ENCODE measurements around the gene ATP2B3. TPM values are rescaled to one million over a fixed set of nuclear protein-coding genes. Genes with fewer than 3 reads are reported as not detected.

The ATP2B3 gene
- polyA plus RNA-seq, 2 donors = not detected

DNA sequence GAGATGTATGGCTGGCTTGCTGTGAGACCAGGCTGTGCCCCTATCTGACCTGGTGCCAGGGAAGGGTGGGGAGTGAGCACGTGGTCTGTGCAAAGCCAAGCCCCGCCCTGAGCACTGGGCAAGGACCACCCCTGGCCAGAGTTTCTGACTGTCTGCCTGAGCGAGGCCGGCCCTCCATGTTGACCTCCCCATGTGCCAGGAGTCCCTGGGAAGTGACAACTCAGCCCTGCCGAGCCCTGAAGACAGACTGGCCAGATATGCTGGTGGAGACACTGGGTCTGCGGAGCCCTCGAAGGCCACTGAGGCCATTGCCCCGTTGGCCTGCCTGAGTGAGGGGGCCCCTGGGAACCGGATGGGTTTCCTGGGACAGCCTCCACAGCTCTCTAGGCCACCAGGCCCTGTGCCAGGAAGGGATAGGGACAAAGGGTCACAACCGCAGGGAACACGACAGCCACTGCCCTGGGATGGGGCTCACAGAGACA lies 29.8 kb upstream of the ATP2B3 start:
- Histone ChIP-seq H3K27me3 (ENCODE audit: control insufficient read depth in 1 of 2, insufficient read depth in 2 of 2, low read length in 2 of 2) (no peaks in the 10 kb centered on the region), H3K27ac (ENCODE audit: low read depth in 2 of 2, low read length in 1 of 2) (no peak overlapping the region), H3K4me1 (ENCODE audit: control insufficient read depth in 2 of 2, insufficient read depth in 2 of 2, low read length in 1 of 2) (peaks cover 8 to 12% of the 10 kb centered on the region in 2 donors), H3K4me3 (ENCODE audit: low read depth in 1 of 2, low read length in 2 of 2) (no peak overlapping the region), H3K9me3 (ENCODE audit: control insufficient read depth in 2 of 2, insufficient read depth in 1 of 2, low read depth in 1 of 2, low read length in 1 of 2) (no peaks in the 10 kb centered on the region), H3K36me3 (ENCODE audit: control insufficient read depth in 2 of 2, insufficient read depth in 2 of 2, low read length in 1 of 2) (no peaks in the 10 kb centered on the region)
- 52 to 72% methylated on average over 11 of the region's 11 CpGs for WGBS, 2 donors

DNA sequence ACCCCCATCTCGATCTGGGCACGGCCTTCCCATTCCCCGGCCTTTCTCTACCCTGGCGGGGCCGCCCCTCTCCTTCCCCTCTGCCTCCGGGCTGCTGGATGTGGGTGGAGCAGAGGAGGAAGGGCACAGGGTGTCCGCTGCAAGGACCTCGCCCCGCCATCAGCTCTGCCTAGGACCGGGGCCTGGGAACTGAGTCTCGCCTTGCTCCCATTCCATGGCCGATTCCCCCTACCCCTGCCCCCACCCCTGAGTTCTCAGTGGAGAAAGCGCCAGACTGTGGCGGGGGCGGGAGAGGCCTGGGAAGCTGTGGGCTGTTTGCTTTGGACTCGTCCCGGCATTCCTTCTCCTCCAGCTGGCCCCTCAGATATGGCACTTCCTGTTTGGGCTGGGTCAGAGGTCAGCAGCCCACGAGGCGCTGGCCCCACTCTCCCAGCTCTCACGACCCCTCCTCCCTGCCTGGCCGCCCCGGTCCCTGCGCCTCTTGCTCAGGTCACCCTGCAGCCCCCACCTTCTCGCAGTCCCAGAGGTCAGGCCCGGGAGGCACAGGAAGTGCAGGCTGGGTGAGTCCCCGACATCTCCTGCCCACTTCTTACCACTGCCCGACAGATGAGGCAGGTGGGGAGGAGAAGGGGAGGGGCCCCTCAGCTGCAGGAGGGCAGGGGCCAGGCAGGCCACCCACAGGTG lies 29.1 kb upstream of the ATP2B3 start:
- H3K36me3 ChIP-seq (ENCODE audit: control insufficient read depth in 2 of 2, insufficient read depth in 2 of 2, low read length in 1 of 2) = no peaks in the 10 kb centered on the region
- 34 to 39% methylated on average over 24 to 27 of the region's 27 CpGs for WGBS, 2 donors
- H3K27me3 ChIP-seq (ENCODE audit: control insufficient read depth in 1 of 2, insufficient read depth in 2 of 2, low read length in 2 of 2) = no peaks in the 10 kb centered on the region
- no peak overlapping the region for H3K4me3 ChIP-seq (ENCODE audit: low read depth in 1 of 2, low read length in 2 of 2)
- no peaks in the 10 kb centered on the region for H3K9me3 ChIP-seq (ENCODE audit: control insufficient read depth in 2 of 2, insufficient read depth in 1 of 2, low read depth in 1 of 2, low read length in 1 of 2)
- H3K27ac ChIP-seq (ENCODE audit: low read depth in 2 of 2, low read length in 1 of 2) = peak overlapping the region in 1 of 2 donors; percentile 9
- peaks cover 8 to 12% of the 10 kb centered on the region in 2 donors for H3K4me1 ChIP-seq (ENCODE audit: control insufficient read depth in 2 of 2, insufficient read depth in 2 of 2, low read length in 1 of 2)

DNA sequence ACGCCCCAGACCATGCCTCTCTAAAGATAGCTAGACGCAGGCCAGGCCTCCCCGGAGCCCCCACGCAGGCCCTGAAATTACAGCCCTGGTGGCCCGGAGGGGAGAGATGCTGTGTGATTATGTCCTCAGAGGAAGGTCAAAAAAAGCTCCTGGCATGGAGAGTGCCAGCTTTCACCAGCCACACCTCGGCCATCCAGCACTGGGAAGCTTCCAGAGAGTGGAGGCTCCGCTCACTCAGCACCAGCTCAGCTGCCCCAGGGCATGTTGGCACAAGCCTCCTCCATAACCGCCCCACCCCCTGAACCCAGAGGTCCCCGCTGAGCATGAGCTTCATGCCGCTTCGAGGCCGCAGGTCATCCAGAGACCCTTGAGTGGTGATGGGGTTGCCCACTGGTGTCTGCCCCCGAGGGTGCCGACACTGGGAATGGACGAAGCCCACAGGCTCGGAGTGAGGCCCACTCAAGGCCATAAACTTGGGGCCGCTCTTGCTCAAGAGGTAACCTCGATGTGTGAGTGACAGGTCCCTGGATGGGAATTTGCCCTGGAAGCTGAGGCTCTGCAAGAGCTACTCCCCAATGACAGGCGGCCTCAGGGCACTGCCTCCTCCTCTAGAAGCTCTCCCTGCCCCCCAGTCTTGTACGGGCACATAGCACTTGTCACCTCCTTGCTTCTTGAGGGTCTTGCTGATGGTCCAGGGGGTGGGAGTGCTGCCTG lies 27.1 kb upstream of the ATP2B3 start:
- Histone ChIP-seq H3K36me3 (ENCODE audit: control insufficient read depth in 2 of 2, insufficient read depth in 2 of 2, low read length in 1 of 2) (no peaks in the 10 kb centered on the region), H3K4me3 (ENCODE audit: low read depth in 1 of 2, low read length in 2 of 2) (no peak overlapping the region), H3K4me1 (ENCODE audit: control insufficient read depth in 2 of 2, insufficient read depth in 2 of 2, low read length in 1 of 2) (peaks cover 8 to 16% of the 10 kb centered on the region in 2 donors), H3K9me3 (ENCODE audit: control insufficient read depth in 2 of 2, insufficient read depth in 1 of 2, low read depth in 1 of 2, low read length in 1 of 2) (no peaks in the 10 kb centered on the region), H3K27me3 (ENCODE audit: control insufficient read depth in 1 of 2, insufficient read depth in 2 of 2, low read length in 2 of 2) (no peaks in the 10 kb centered on the region), H3K27ac (ENCODE audit: low read depth in 2 of 2, low read length in 1 of 2) (no peak overlapping the region)
- WGBS, 2 donors = 73 to 85% methylated on average over 19 to 20 of the region's 20 CpGs

DNA sequence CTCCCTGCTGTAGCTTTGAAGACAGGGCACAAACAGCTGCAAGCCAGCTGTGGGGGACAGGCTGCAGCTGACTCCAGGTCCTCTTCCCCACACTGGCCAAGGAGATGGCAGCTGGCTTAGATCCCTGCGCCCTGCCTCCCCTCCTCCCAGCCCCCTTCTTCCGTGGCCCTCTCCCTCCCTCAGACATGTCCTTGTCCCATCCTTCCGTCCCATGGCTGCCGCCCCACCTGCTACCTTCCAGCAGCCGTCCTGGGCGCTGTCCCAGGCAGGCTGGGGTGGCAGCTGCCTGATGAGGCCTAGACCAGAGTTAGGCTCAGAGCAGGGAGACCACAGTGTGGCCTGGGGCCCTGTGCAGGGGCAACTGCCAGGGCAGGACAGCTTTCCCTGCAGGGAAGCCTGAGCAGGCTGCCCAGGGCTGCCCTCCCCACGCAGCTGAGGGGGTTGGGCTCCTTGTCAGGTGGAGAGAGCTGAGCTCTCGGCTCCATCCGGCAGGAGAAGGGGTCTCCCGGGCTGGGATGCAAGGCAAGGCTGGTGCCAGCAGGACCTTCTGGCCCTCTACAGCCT lies 26.0 kb upstream of the ATP2B3 start:
- Histone ChIP-seq H3K36me3 (ENCODE audit: control insufficient read depth in 2 of 2, insufficient read depth in 2 of 2, low read length in 1 of 2) (no peaks in the 10 kb centered on the region), H3K27ac (ENCODE audit: low read depth in 2 of 2, low read length in 1 of 2) (no peak overlapping the region), H3K27me3 (ENCODE audit: control insufficient read depth in 1 of 2, insufficient read depth in 2 of 2, low read length in 2 of 2) (no peaks in the 10 kb centered on the region), H3K4me1 (ENCODE audit: control insufficient read depth in 2 of 2, insufficient read depth in 2 of 2, low read length in 1 of 2) (peaks cover 8 to 23% of the 10 kb centered on the region in 2 donors), H3K9me3 (ENCODE audit: control insufficient read depth in 2 of 2, insufficient read depth in 1 of 2, low read depth in 1 of 2, low read length in 1 of 2) (no peaks in the 10 kb centered on the region), H3K4me3 (ENCODE audit: low read depth in 1 of 2, low read length in 2 of 2) (no peak overlapping the region)
- WGBS, 2 donors = 64 to 72% methylated on average over 8 to 10 of the region's 10 CpGs

DNA sequence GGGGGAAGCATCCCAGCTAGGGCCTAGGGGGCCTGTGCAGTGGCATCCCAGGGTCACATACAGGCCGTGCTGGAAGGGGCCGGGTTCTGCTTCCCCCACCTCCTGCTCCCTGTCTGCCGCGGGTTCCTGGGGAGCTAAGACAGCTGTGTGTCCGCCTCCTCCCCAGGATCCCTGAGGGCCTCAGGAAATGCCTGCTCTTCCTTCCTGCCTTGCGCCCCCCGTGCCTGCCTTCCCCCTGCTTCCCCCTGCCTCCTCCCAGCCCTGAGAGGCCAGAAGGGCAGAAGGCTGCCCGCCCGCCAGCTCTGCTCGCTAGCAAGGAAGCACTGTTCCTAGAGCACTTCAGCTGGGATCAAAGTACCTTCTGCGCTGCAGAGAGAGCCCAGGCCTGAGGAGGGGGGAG lies 25.5 kb upstream of the ATP2B3 start:
- H3K4me1 ChIP-seq (ENCODE audit: control insufficient read depth in 2 of 2, insufficient read depth in 2 of 2, low read length in 1 of 2) = peaks cover 8 to 19% of the 10 kb centered on the region in 2 donors
- H3K27ac ChIP-seq (ENCODE audit: low read depth in 2 of 2, low read length in 1 of 2) = no peak overlapping the region
- H3K27me3 ChIP-seq (ENCODE audit: control insufficient read depth in 1 of 2, insufficient read depth in 2 of 2, low read length in 2 of 2) = no peaks in the 10 kb centered on the region

DNA sequence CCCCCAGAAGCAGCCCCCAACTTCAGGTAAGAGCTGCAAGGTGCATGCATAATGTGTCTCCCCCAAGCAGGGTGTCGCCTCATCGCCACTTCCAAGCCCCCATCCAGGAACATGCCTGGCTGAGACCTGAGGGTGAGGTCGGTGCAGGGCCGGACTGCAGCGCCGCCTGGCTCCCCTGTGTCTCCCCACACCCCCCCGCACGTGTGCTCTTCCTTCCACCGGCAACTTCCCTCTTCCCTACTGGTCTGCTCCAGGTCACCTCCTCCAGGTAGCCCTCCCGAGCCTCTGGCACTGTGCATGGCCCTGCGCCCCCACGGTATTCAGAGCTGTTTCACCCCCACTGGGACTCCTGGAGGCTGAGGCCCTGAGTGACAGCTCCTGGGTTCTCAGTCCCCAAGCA lies 24.9 kb upstream of the ATP2B3 start:
- Histone ChIP-seq H3K27me3 (ENCODE audit: control insufficient read depth in 1 of 2, insufficient read depth in 2 of 2, low read length in 2 of 2) (no peaks in the 10 kb centered on the region), H3K4me1 (ENCODE audit: control insufficient read depth in 2 of 2, insufficient read depth in 2 of 2, low read length in 1 of 2) (peaks cover 8 to 14% of the 10 kb centered on the region in 2 donors), H3K36me3 (ENCODE audit: control insufficient read depth in 2 of 2, insufficient read depth in 2 of 2, low read length in 1 of 2) (no peaks in the 10 kb centered on the region), H3K9me3 (ENCODE audit: control insufficient read depth in 2 of 2, insufficient read depth in 1 of 2, low read depth in 1 of 2, low read length in 1 of 2) (no peaks in the 10 kb centered on the region), H3K4me3 (ENCODE audit: low read depth in 1 of 2, low read length in 2 of 2) (no peak overlapping the region), H3K27ac (ENCODE audit: low read depth in 2 of 2, low read length in 1 of 2) (no peak overlapping the region)
- WGBS, 2 donors = 82 to 89% methylated on average over 12 of the region's 12 CpGs

More for the DNA sequence above, 25.5 kb upstream of the ATP2B3 start:
- H3K36me3 ChIP-seq (ENCODE audit: control insufficient read depth in 2 of 2, insufficient read depth in 2 of 2, low read length in 1 of 2) = no peaks in the 10 kb centered on the region
- no peak overlapping the region for H3K4me3 ChIP-seq (ENCODE audit: low read depth in 1 of 2, low read length in 2 of 2)
- 56 to 61% methylated on average over 8 to 11 of the region's 11 CpGs for WGBS, 2 donors
- H3K9me3 ChIP-seq (ENCODE audit: control insufficient read depth in 2 of 2, insufficient read depth in 1 of 2, low read depth in 1 of 2, low read length in 1 of 2) = no peaks in the 10 kb centered on the region

DNA sequence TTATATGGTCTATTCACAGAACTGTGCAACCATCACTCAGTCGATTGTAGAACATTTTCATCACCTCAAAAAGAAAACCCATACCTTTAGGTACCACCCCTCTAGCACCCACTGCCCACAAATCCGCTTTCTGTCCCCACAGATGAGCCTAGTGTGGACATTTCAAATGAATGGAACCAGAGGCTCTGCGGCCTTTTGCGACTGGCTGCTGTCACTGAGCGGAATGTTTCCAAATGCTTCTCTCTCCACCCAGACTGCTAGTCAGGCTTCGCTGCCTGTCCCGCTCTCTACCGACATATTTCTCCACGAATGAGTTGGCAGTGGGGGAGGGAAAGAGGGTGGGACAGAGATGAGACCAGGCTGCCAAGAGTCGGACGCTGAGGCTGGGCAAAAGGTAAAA lies 24.4 kb upstream of the ATP2B3 start:
- Histone ChIP-seq H3K36me3 (ENCODE audit: control insufficient read depth in 2 of 2, insufficient read depth in 2 of 2, low read length in 1 of 2) (no peaks in the 10 kb centered on the region), H3K4me3 (ENCODE audit: low read depth in 1 of 2, low read length in 2 of 2) (no peak overlapping the region), H3K27me3 (ENCODE audit: control insufficient read depth in 1 of 2, insufficient read depth in 2 of 2, low read length in 2 of 2) (no peaks in the 10 kb centered on the region), H3K4me1 (ENCODE audit: control insufficient read depth in 2 of 2, insufficient read depth in 2 of 2, low read length in 1 of 2) (peaks cover 8 to 13% of the 10 kb centered on the region in 2 donors), H3K9me3 (ENCODE audit: control insufficient read depth in 2 of 2, insufficient read depth in 1 of 2, low read depth in 1 of 2, low read length in 1 of 2) (no peaks in the 10 kb centered on the region), H3K27ac (ENCODE audit: low read depth in 2 of 2, low read length in 1 of 2) (no peak overlapping the region)
- 86 to 89% methylated on average over 11 of the region's 11 CpGs for WGBS, 2 donors

DNA sequence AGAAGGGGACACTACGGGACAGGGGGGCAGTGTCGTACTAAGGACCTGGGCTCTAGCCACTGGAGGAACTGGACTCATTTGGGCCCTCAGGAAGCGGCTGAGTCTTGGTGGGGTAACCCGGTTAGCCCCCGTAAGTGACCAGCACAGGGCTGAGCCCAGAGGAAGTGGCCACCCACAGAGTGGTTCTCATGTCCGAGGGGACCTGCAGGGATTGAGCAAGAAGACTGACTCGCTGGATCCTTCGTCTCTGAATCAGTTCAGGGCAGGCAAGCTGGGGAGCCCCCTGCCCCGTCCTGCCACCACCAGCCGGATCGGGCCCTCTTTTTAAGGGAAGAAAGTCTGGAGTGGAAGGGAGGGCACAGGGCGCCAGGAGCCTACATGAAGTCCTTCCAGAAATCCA lies 23.4 kb upstream of the ATP2B3 start:
- Histone ChIP-seq H3K27me3 (ENCODE audit: control insufficient read depth in 1 of 2, insufficient read depth in 2 of 2, low read length in 2 of 2) (no peaks in the 10 kb centered on the region), H3K27ac (ENCODE audit: low read depth in 2 of 2, low read length in 1 of 2) (no peak overlapping the region), H3K4me1 (ENCODE audit: control insufficient read depth in 2 of 2, insufficient read depth in 2 of 2, low read length in 1 of 2) (peaks cover 0 to 13% of the 10 kb centered on the region in 2 donors), H3K36me3 (ENCODE audit: control insufficient read depth in 2 of 2, insufficient read depth in 2 of 2, low read length in 1 of 2) (no peaks in the 10 kb centered on the region), H3K4me3 (ENCODE audit: low read depth in 1 of 2, low read length in 2 of 2) (no peak overlapping the region), H3K9me3 (ENCODE audit: control insufficient read depth in 2 of 2, insufficient read depth in 1 of 2, low read depth in 1 of 2, low read length in 1 of 2) (no peaks in the 10 kb centered on the region)
- WGBS, 2 donors = 70 to 75% methylated on average over 11 to 12 of the region's 12 CpGs

DNA sequence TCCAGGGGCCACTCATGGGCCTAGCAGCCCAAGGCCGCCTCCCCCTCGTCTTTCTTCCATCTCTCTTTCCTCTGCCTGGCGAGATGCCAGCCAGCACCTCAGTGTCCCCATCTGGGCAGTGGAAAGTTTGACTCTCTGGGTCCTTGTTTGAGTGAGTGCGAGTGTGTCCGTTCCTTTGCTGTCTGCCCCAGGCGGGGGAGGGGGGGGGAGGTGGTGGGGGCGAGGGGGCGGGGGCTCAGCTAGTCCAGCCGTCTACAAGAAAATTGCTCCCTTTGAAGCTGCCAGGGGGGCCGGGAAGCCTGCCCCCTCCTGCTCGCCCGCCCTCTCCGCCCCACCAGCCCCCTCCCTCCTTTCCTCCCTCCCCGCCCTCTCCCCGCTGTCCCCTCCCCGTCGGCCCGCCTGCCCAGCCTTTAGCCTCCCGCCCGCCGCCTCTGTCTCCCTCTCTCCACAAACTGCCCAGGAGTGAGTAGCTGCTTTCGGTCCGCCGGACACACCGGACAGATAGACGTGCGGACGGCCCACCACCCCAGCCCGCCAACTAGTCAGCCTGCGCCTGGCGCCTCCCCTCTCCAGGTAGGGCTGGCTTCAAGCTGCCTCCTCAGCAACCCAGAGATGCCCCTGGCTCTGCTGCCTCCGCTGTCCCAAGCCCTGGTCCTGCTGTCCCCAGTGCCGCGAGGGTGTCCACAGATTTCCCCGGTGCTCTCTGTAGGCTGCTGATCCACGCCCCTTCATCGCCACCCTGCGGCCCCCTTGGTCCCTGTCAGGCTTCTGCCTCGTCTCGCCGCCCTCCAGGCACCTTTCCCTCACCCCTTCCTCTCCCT lies 22.7 kb upstream of the ATP2B3 start, which contains the start of gene BGN:
BGN (plus strand) TSS at position 440 of the 821 bp plus-strand sequence. CDS start 9,652 bp downstream, outside the sequence.
- 6 to 48% methylated on average over 30 to 36 of the region's 41 CpGs for WGBS, 2 donors
- H3K9me3 ChIP-seq (ENCODE audit: control insufficient read depth in 2 of 2, insufficient read depth in 1 of 2, low read depth in 1 of 2, low read length in 1 of 2) = no peaks in the 10 kb centered on the region
- H3K27me3 ChIP-seq (ENCODE audit: control insufficient read depth in 1 of 2, insufficient read depth in 2 of 2, low read length in 2 of 2) = no peaks in the 10 kb centered on the region
- H3K27ac ChIP-seq (ENCODE audit: low read depth in 2 of 2, low read length in 1 of 2) = peak within 1 kb of the TSS in 1 of 2 donors; percentile 45
- H3K4me1 ChIP-seq (ENCODE audit: control insufficient read depth in 2 of 2, insufficient read depth in 2 of 2, low read length in 1 of 2) = peaks cover 0 to 15% of the 10 kb centered on the region in 2 donors
- no peaks in the 10 kb centered on the region for H3K36me3 ChIP-seq (ENCODE audit: control insufficient read depth in 2 of 2, insufficient read depth in 2 of 2, low read length in 1 of 2)
- H3K4me3 ChIP-seq (ENCODE audit: low read depth in 1 of 2, low read length in 2 of 2) = peak within 1 kb of the TSS in 1 of 2 donors; percentile 29

Measured in esophagus (tissue), 2 donors.